ENCODE measurements around the gene HDAC8. TPM values are rescaled to one million over a fixed set of nuclear protein-coding genes. Genes with fewer than 3 reads are reported as not detected.
"Not testable (repeated sequence)": the region's sequence is repeated elsewhere in the genome, so short reads cannot be mapped to it uniquely, and the experiment has no call there.

HDAC8 gene
- total RNA-seq, 4 donors from 2014 or later: 19.2 to 23.3 (median 22.0) TPM

DNA sequence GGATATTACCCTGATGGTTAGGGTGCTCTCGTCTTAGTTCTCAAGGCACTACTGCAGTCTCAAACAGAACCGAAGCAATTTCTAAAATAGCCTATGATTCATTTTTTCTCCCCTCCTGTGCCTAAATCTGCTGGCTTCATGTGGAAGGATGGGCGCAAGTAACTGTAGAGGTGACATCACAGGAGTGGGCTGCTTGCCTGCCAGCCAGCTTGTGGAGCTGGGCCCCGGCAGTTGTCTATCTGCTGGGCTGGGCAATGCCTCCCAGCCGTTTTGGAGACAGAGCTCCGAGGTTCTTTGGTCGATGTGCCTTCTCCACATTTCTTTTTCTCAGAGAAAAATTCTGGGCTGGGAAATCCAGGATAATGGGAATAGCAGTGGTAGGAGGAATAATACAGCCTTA is 232.6 kb downstream of the HDAC8 start:
- no peaks in the 10 kb centered on the region for H3K27me3 ChIP-seq
- H3K36me3 ChIP-seq: no peaks in the 10 kb centered on the region
- TF ChIP-seq POLR2A (IDR thresholded peaks at IDR 0.05; ENCODE audit: low read depth) (no peak), EP300 (IDR thresholded peaks at IDR 0.05) (no peak), POLR2AphosphoS5 (IDR thresholded peaks at IDR 0.05) (no peak)
- TF ChIP-seq, protein P1, sequence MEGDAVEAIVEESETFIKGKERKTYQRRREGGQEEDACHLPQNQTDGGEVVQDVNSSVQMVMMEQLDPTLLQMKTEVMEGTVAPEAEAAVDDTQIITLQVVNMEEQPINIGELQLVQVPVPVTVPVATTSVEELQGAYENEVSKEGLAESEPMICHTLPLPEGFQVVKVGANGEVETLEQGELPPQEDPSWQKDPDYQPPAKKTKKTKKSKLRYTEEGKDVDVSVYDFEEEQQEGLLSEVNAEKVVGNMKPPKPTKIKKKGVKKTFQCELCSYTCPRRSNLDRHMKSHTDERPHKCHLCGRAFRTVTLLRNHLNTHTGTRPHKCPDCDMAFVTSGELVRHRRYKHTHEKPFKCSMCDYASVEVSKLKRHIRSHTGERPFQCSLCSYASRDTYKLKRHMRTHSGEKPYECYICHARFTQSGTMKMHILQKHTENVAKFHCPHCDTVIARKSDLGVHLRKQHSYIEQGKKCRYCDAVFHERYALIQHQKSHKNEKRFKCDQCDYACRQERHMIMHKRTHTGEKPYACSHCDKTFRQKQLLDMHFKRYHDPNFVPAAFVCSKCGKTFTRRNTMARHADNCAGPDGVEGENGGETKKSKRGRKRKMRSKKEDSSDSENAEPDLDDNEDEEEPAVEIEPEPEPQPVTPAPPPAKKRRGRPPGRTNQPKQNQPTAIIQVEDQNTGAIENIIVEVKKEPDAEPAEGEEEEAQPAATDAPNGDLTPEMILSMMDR (IDR thresholded peaks at IDR 0.05): no peak
- H3K4me3 ChIP-seq: no peak overlapping the region
- intact Hi-C loops (cut with DNase I): no loop called here
- H3K27ac ChIP-seq (replicated peaks in 1 of 4): no peak overlapping the region
- no peaks in the 10 kb centered on the region for H3K9me3 ChIP-seq
- no peak for DNase-seq (ENCODE audit: extremely low spot score)
- WGBS: 74% methylated on average over 7 of the region's 7 CpGs
- no peaks in the 10 kb centered on the region for H3K4me1 ChIP-seq

DNA sequence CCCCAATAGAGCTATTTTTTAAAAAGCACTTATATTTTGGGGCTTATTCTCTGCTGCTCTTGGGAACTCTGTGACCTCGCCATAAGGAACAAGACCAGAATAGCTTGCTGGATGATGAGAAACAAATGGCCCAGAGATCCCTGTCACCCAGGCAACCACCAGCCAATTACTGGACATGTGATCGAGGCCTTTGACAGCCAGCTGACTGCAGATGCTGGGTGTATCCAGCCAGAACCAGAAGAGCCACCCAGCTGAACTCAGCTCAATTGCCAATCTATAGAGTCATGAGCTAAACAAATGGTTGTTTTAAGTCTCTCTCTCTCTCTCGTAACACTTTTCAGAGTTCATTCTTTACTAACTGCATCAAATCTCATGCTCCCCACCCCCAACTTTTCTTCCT is 242.5 kb downstream of the HDAC8 start:
- Histone ChIP-seq H3K27ac (replicated peaks in 1 of 4) (no peak overlapping the region), H3K27me3 (no peaks in the 10 kb centered on the region), H3K9me3 (no peaks in the 10 kb centered on the region), H3K4me1 (no peaks in the 10 kb centered on the region), H3K36me3 (no peaks in the 10 kb centered on the region), H3K4me3 (no peak overlapping the region)
- intact Hi-C loops (cut with DNase I): no loop called here
- DNase-seq (ENCODE audit: extremely low spot score): no peak
- WGBS: 83% methylated on average over 3 of the region's 3 CpGs
- TF ChIP-seq EP300 (IDR thresholded peaks at IDR 0.05) (no peak), POLR2AphosphoS5 (IDR thresholded peaks at IDR 0.05) (no peak), POLR2A (IDR thresholded peaks at IDR 0.05; ENCODE audit: low read depth) (no peak)
- TF ChIP-seq, protein P1 (IDR thresholded peaks at IDR 0.05): no peak

DNA sequence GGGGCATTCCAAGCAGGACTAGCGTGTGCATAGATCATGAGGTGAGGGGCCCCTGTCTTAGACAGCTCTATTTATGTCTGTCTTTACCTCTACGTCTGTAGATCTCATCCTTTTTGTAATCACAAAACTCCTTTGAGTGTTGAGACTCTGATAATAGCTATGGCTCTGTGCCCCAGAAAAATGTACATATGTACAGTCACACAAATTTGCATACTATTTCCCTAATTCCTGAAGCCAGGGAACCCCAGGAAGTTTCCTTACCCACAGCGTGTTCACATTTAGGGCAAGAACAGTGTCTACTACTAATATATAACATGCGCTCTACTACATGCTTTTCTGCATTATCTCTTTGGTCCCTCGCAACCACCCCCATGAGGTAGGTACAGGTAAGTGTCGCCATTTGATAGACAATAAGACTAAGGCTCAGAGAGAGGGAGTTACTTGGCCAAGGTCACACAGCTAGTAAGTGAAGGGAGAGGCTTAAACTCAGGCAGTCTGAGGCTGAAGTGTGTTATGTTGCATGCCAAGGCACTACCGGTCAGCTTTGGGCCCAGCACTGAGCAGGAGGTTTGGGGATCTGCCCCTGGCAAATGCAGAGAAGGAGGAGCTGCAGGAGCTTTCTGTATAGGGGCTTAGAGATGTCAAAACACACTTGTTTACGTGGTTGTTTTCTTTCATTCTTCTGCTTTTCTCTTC is 245.9 kb downstream of the HDAC8 start:
- 72% methylated on average over 7 of the region's 8 CpGs for WGBS
- H3K4me1 ChIP-seq: no peaks in the 10 kb centered on the region
- no peaks in the 10 kb centered on the region for H3K27me3 ChIP-seq
- intact Hi-C loops (cut with DNase I): no loop called here
- no peaks in the 10 kb centered on the region for H3K9me3 ChIP-seq
- H3K4me3 ChIP-seq: no peak overlapping the region
- H3K36me3 ChIP-seq: no peaks in the 10 kb centered on the region
- no peak for DNase-seq (ENCODE audit: extremely low spot score)
- H3K27ac ChIP-seq (replicated peaks in 1 of 4): no peak overlapping the region
- no peak for TF ChIP-seq EP300 (IDR thresholded peaks at IDR 0.05)
- no peak for TF ChIP-seq POLR2A (IDR thresholded peaks at IDR 0.05; ENCODE audit: low read depth)
- TF ChIP-seq, protein P1 (IDR thresholded peaks at IDR 0.05): no peak
- no peak for TF ChIP-seq POLR2AphosphoS5 (IDR thresholded peaks at IDR 0.05)

DNA sequence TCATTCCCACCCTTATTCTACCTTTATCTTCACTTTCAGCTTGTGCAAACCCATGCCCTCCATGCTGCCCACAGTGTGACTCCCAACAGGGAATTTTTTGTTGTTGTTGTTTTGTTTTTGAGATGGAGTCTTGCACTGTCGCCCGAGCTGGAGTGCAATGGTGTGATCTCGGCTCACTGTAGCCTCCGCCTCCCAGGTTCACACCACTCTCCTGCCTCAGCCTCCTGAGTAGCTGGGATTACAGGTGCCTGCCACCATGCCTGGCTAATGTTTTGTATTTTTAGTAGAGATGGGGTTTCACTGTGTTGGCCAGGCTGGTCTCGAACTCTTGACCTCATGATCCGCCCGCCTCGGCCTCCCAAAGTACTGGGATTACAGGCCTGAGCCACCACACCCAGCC is 253.0 kb downstream of the HDAC8 start:
- intact Hi-C loops (cut with DNase I); H3K9me3 ChIP-seq; H3K27me3 ChIP-seq; H3K4me1 ChIP-seq; H3K4me3 ChIP-seq; H3K36me3 ChIP-seq; H3K27ac ChIP-seq (replicated peaks in 1 of 4); DNase-seq (ENCODE audit: extremely low spot score): not testable (repeated sequence)
- 91% methylated on average over 8 of the region's 8 CpGs for WGBS

DNA sequence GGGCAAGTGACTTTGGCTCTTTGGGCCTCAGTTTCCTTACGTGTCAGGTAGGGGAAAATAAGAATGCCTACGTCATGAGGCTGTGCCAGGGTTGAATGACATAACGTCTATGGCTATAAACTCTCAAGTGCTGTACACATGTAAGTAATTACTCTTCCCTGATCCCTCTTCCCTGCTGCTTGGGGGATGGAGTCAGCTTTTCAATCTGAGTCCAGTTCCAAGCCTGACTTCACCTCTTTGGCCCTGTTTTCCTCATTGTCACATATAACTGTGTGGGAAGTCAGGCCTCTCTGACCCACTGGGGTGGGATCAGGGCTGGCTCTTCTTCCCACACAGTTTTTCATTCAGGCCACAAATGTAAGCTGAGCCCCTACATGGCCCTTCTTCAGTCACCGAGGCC is 255.5 kb downstream of the HDAC8 start:
- H3K27me3 ChIP-seq: no peaks in the 10 kb centered on the region
- DNase-seq (ENCODE audit: extremely low spot score): no peak
- H3K4me1 ChIP-seq: peaks cover 0 to 17% (median 16%) of the 10 kb centered on the region in 4 donors
- intact Hi-C loops (cut with DNase I): no loop called here
- no peak overlapping the region for H3K27ac ChIP-seq (replicated peaks in 1 of 4)
- H3K9me3 ChIP-seq: no peaks in the 10 kb centered on the region
- H3K36me3 ChIP-seq: no peaks in the 10 kb centered on the region
- TF ChIP-seq, protein P1 (IDR thresholded peaks at IDR 0.05): no peak
- TF ChIP-seq EP300 (IDR thresholded peaks at IDR 0.05) (no peak), POLR2AphosphoS5 (IDR thresholded peaks at IDR 0.05) (no peak), POLR2A (IDR thresholded peaks at IDR 0.05; ENCODE audit: low read depth) (no peak)
- WGBS: 82% methylated on average over 4 of the region's 4 CpGs
- H3K4me3 ChIP-seq: no peak overlapping the region
